ENCODE measurements around the gene MEA1. TPM values are rescaled to one million over a fixed set of nuclear protein-coding genes. Genes with fewer than 3 reads are reported as not detected.

Gene MEA1
- total and polyA plus RNA-seq, 2 donors (not counting 1 experiment from before 2014, with no cell fraction given), result 60.9 to 81.0 TPM

DNA sequence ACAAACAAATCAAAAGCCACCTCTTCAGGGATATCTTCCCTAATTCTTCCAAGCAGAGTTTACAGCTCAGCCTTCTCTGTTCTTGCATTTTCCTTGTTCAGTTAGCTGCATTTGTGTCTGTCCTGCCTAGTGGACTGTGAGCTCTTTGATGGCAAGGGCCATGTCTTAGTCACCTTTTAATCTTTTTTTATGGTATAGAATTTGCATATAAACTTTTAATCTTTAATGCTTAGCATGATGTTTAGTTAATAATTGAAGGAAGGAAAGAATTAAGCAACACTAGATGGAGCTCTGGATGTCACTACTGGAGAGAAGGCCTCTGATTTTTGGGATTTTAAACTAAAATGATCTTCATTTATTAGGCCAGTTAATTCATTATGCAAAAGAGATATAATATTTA lies 17.2 kb downstream of the MEA1 start:
- Histone ChIP-seq H3K4me2 (ENCODE audit: extremely low read depth, insufficient read depth, low read length) (no peak overlapping the region), H3K27ac (ENCODE audit: insufficient read depth, low read length) (no peak overlapping the region), H3K27me3 (ENCODE audit: control insufficient read depth, insufficient read depth, low read length) (no peaks in the 10 kb centered on the region), H3K79me2 (ENCODE audit: control insufficient read depth, insufficient read depth, low read length) (no peaks in the 10 kb centered on the region), H3K36me3 (ENCODE audit: control insufficient read depth, insufficient read depth, low read length) (no peaks in the 10 kb centered on the region), H4K20me1 (ENCODE audit: control insufficient read depth, extremely low read depth, insufficient read depth, low read length) (no peaks in the 10 kb centered on the region), H3K4me3 (replicated peaks in 1 of 4; ENCODE audit: control extremely low read depth in 1 of 4, insufficient read depth in 1 of 4, low read depth in 3 of 4, low read length in 4 of 4) (no peak overlapping the region), H3K9me3 (ENCODE audit: control insufficient read depth, insufficient read depth, low read depth, low read length) (no peaks in the 10 kb centered on the region), H3K4me1 (ENCODE audit: control insufficient read depth, extremely low read depth, insufficient read depth, low read length) (no peaks in the 10 kb centered on the region), H3K9ac (ENCODE audit: insufficient read depth, low read length) (no peak overlapping the region), H2AFZ (ENCODE audit: low read length) (no peak overlapping the region)
- peak in 1 of 2 donors; percentile 19 for DNase-seq (ENCODE audit: low read depth in 2 of 2)
- TF ChIP-seq, protein P1, sequence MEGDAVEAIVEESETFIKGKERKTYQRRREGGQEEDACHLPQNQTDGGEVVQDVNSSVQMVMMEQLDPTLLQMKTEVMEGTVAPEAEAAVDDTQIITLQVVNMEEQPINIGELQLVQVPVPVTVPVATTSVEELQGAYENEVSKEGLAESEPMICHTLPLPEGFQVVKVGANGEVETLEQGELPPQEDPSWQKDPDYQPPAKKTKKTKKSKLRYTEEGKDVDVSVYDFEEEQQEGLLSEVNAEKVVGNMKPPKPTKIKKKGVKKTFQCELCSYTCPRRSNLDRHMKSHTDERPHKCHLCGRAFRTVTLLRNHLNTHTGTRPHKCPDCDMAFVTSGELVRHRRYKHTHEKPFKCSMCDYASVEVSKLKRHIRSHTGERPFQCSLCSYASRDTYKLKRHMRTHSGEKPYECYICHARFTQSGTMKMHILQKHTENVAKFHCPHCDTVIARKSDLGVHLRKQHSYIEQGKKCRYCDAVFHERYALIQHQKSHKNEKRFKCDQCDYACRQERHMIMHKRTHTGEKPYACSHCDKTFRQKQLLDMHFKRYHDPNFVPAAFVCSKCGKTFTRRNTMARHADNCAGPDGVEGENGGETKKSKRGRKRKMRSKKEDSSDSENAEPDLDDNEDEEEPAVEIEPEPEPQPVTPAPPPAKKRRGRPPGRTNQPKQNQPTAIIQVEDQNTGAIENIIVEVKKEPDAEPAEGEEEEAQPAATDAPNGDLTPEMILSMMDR (conservative IDR thresholded peaks at IDR 0.05 in 1 of 2, IDR thresholded peaks at IDR 0.05 in 1 of 2; ENCODE audit: low read depth in 1 of 2, low read length in 2 of 2), result peak in 1 of 2 donors; percentile 22
- TF ChIP-seq EZH2 (IDR thresholded peaks at IDR 0.05; ENCODE audit: low read length, missing control alignments), result no peak

DNA sequence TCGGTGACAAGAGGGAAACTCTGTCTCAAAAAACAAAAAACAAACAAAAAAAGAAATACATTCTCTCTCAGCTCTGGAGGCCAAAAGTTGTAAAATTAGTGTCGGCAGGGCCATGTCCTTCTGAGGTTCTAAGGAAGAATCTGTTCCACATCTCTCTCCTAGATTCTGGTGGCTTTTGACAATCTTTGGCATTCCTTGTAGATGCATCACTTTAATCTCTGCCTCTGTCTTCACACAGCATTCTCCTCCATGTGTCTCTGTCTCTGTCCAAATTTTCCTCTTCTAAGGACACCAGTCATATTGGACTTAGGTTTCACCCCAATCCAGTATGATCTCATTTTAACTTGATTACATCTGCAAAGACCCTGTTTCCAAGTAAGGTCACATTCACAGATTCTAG lies 20.3 kb downstream of the MEA1 start:
- no peak overlapping the region for H3K27ac ChIP-seq (ENCODE audit: insufficient read depth, low read length)
- DNase-seq (ENCODE audit: low read depth in 2 of 2), result no peak
- TF ChIP-seq, protein P1 (conservative IDR thresholded peaks at IDR 0.05 in 1 of 2, IDR thresholded peaks at IDR 0.05 in 1 of 2; ENCODE audit: low read depth in 1 of 2, low read length in 2 of 2), result no peak
- no peak for TF ChIP-seq EZH2 (IDR thresholded peaks at IDR 0.05; ENCODE audit: low read length, missing control alignments)
- no peak overlapping the region for H3K9ac ChIP-seq (ENCODE audit: insufficient read depth, low read length)
- H3K4me1 ChIP-seq (ENCODE audit: control insufficient read depth, extremely low read depth, insufficient read depth, low read length), result no peaks in the 10 kb centered on the region
- no peaks in the 10 kb centered on the region for H3K9me3 ChIP-seq (ENCODE audit: control insufficient read depth, insufficient read depth, low read depth, low read length)
- H3K27me3 ChIP-seq (ENCODE audit: control insufficient read depth, insufficient read depth, low read length), result no peaks in the 10 kb centered on the region
- H3K4me3 ChIP-seq (replicated peaks in 1 of 4; ENCODE audit: control extremely low read depth in 1 of 4, insufficient read depth in 1 of 4, low read depth in 3 of 4, low read length in 4 of 4), result no peak overlapping the region
- H3K4me2 ChIP-seq (ENCODE audit: extremely low read depth, insufficient read depth, low read length), result no peak overlapping the region
- no peaks in the 10 kb centered on the region for H3K79me2 ChIP-seq (ENCODE audit: control insufficient read depth, insufficient read depth, low read length)
- H4K20me1 ChIP-seq (ENCODE audit: control insufficient read depth, extremely low read depth, insufficient read depth, low read length), result no peaks in the 10 kb centered on the region
- H2AFZ ChIP-seq (ENCODE audit: low read length), result no peak overlapping the region
- no peaks in the 10 kb centered on the region for H3K36me3 ChIP-seq (ENCODE audit: control insufficient read depth, insufficient read depth, low read length)

DNA sequence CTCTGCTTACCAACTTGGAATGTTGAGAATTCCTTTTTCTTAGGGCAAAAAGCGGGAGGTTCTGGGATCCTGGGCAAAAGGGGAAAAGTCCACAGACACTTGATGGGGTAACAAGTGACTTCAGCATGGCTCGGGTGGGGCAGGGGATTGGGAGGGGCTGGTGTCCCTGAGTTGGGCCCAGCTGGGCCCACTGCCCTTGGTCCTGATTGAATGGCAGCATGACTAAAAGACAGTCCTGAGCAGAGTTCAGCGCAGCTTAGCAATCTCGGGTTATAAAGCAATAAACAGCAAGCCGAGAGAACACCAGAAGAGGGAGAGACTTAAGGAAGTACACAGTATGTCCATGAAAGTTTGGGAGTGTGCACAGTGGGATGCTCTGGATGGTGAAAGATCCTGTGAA lies 23.8 kb downstream of the MEA1 start:
- H3K36me3 ChIP-seq (ENCODE audit: control insufficient read depth, insufficient read depth, low read length), result peaks cover 3% of the 10 kb centered on the region
- H2AFZ ChIP-seq (ENCODE audit: low read length), result no peak overlapping the region
- no peaks in the 10 kb centered on the region for H3K27me3 ChIP-seq (ENCODE audit: control insufficient read depth, insufficient read depth, low read length)
- H4K20me1 ChIP-seq (ENCODE audit: control insufficient read depth, extremely low read depth, insufficient read depth, low read length), result no peaks in the 10 kb centered on the region
- H3K4me3 ChIP-seq (replicated peaks in 1 of 4; ENCODE audit: control extremely low read depth in 1 of 4, insufficient read depth in 1 of 4, low read depth in 3 of 4, low read length in 4 of 4), result no peak overlapping the region
- H3K9ac ChIP-seq (ENCODE audit: insufficient read depth, low read length), result no peak overlapping the region
- no peak overlapping the region for H3K27ac ChIP-seq (ENCODE audit: insufficient read depth, low read length)
- DNase-seq (ENCODE audit: low read depth in 2 of 2), result no peak
- H3K4me1 ChIP-seq (ENCODE audit: control insufficient read depth, extremely low read depth, insufficient read depth, low read length), result peaks cover 8% of the 10 kb centered on the region
- TF ChIP-seq, protein P1 (conservative IDR thresholded peaks at IDR 0.05 in 1 of 2, IDR thresholded peaks at IDR 0.05 in 1 of 2; ENCODE audit: low read depth in 1 of 2, low read length in 2 of 2), result no peak
- TF ChIP-seq EZH2 (IDR thresholded peaks at IDR 0.05; ENCODE audit: low read length, missing control alignments), result no peak
- H3K79me2 ChIP-seq (ENCODE audit: control insufficient read depth, insufficient read depth, low read length), result peaks cover 12% of the 10 kb centered on the region
- H3K9me3 ChIP-seq (ENCODE audit: control insufficient read depth, insufficient read depth, low read depth, low read length), result no peaks in the 10 kb centered on the region
- no peak overlapping the region for H3K4me2 ChIP-seq (ENCODE audit: extremely low read depth, insufficient read depth, low read length)
